HepG2 (cell line): Measurements from ENCODE around the gene FAM120B. TPM values are rescaled to one million over a fixed set of nuclear protein-coding genes. Genes with fewer than 3 reads are reported as not detected.

Source experiments
- FOSL1 ChIP-seq: sonication (generic); formaldehyde crosslinking; IDR thresholded peaks from 2 replicates; pipeline ENCODE4 v1.9.0; 2021; ENCODE audit warnings: missing genetic modification reagents, borderline replicate concordance
- IRX3 ChIP-seq: sonication (generic); formaldehyde crosslinking; IDR thresholded peaks from 2 replicates; pipeline ENCODE4 v1.8.1; 2023; ENCODE audit warnings: mild to moderate bottlenecking, low read depth, missing genetic modification reagents, borderline replicate concordance
- KDM4B ChIP-seq: sonication (generic); formaldehyde crosslinking; IDR thresholded peaks from 2 replicates; pipeline ENCODE4 v1.4.0; 2020; ENCODE audit warnings: missing genetic modification reagents
- NBN ChIP-seq: fragments of 450-650 bp; conservative IDR thresholded peaks from 2 replicates; pipeline ENCODE4 v1.6.1; 2017
- NR2C2 ChIP-seq: sonication (generic); formaldehyde crosslinking; IDR thresholded peaks from 2 replicates; pipeline ENCODE4 v1.4.0; 2020; ENCODE audit warnings: missing genetic modification reagents, mild to moderate bottlenecking, moderate library complexity, borderline replicate concordance
- RNF2 ChIP-seq: fragments of 450-650 bp; conservative IDR thresholded peaks from 2 replicates; pipeline ENCODE4 v1.6.1; 2016; ENCODE audit warnings: low read depth
- SAP130 ChIP-seq: IDR thresholded peaks from 2 replicates; pipeline ENCODE4 v1.6.1; 2016; ENCODE audit warnings: low read depth
- SETDB1 ChIP-seq: sonication (generic); formaldehyde crosslinking; IDR thresholded peaks from 2 replicates; pipeline ENCODE4 v1.5.1; 2020; ENCODE audit warnings: missing genetic modification reagents, mild to moderate bottlenecking, borderline replicate concordance
- SMAD9 ChIP-seq: sonication (generic); formaldehyde crosslinking; IDR thresholded peaks from 2 replicates; pipeline ENCODE4 v1.5.1; 2020; ENCODE audit warnings: mild to moderate bottlenecking, missing genetic modification reagents
- SNAI1 ChIP-seq: sonication (generic); formaldehyde crosslinking; IDR thresholded peaks from 2 replicates; pipeline ENCODE4 v1.5.0; 2020; ENCODE audit warnings: mild to moderate bottlenecking, missing genetic modification reagents, borderline replicate concordance
- SP1 ChIP-seq, 2 experiments: fragments of 450-650 bp in 1 of 2; sonication (generic) in 1 of 2; formaldehyde crosslinking in 1 of 2; IDR thresholded peaks; 2 replicates each; pipeline versions ENCODE4 v1.4.0 to v1.6.1; 2016 to 2020; ENCODE audit warnings: missing genetic modification reagents in 1 of 2
- TBX2 ChIP-seq: sonication (generic); formaldehyde crosslinking; IDR thresholded peaks from 2 replicates; pipeline ENCODE4 v1.5.0; 2020; ENCODE audit warnings: missing genetic modification reagents, mild to moderate bottlenecking, borderline replicate concordance
- TCF7 ChIP-seq: sonication (generic); IDR thresholded peaks from 2 replicates; pipeline ENCODE4 v1.6.1; 2016; ENCODE audit warnings: antibody characterized with exemption, low read depth
- TEAD3 ChIP-seq: optimal IDR thresholded peaks from 2 replicates; pipeline ENCODE3; 2016; ENCODE audit warnings: borderline replicate concordance
- ZSCAN22 ChIP-seq: sonication (generic); formaldehyde crosslinking; IDR thresholded peaks from 2 replicates; pipeline ENCODE4 v1.4.0; 2020; ENCODE audit warnings: mild to moderate bottlenecking, missing genetic modification reagents
- polyA plus RNA-seq, 8 experiments: library from polyadenylated mRNA; depleted of rRNA in 3 of 8; stranded (reverse) in 7 of 8; unstranded in 1 of 8; fragments of >200 nt; fragmentation: Illumina TruSeq in 4 of 8; extraction: Trizol in 4 of 8; gene quantifications; 2 replicates each; pipeline versions ENCODE4 v1.2.1 to v1.2.3, GENCODE V29; 2011 to 2016; ENCODE audit warnings: low read depth in 4 of 8, missing spikeins in 1 of 8, mixed read lengths in 1 of 8; ENCODE audit not compliant: insufficient read depth in 1 of 8
- total RNA-seq, 5 experiments: library from RNA; depleted of rRNA; stranded (reverse); fragments of >200 nt; fragmentation: Illumina TruSeq; extraction: Trizol; gene quantifications; 2 replicates each; pipeline ENCODE4 v1.2.3, GENCODE V29; 2016; ENCODE audit warnings: low read depth in 1 of 5
- TF ChIP-seq, protein P1 (sequence below): sonication (generic); formaldehyde crosslinking; IDR thresholded peaks from 2 replicates; pipeline ENCODE4 v1.5.0; 2020; ENCODE audit warnings: mild to moderate bottlenecking, missing genetic modification reagents, borderline replicate concordance
- TF ChIP-seq, protein P2 (sequence below): IDR thresholded peaks from 2 replicates; pipeline ENCODE4 v1.6.1; 2016; ENCODE audit warnings: mild to moderate bottlenecking, missing biosample characterization, missing genetic modification reagents
- TF ChIP-seq, protein P3 (sequence below): sonication (generic); formaldehyde crosslinking; IDR thresholded peaks from 2 replicates; pipeline ENCODE4 v1.5.1; 2020; ENCODE audit warnings: mild to moderate bottlenecking, missing genetic modification reagents, moderate library complexity
- TF ChIP-seq, protein P4 (sequence below): sonication (generic); formaldehyde crosslinking; IDR thresholded peaks from 2 replicates; pipeline ENCODE4 v1.5.0; 2020; ENCODE audit warnings: mild to moderate bottlenecking, low read depth, missing genetic modification reagents, borderline replicate concordance

The FAM120B gene
- total and polyA plus RNA-seq, 2 of the 13 experiments (the other 11 are each of a cell fraction or from before 2014, with no cell fraction given), result 9.2 to 10.7 TPM

DNA sequence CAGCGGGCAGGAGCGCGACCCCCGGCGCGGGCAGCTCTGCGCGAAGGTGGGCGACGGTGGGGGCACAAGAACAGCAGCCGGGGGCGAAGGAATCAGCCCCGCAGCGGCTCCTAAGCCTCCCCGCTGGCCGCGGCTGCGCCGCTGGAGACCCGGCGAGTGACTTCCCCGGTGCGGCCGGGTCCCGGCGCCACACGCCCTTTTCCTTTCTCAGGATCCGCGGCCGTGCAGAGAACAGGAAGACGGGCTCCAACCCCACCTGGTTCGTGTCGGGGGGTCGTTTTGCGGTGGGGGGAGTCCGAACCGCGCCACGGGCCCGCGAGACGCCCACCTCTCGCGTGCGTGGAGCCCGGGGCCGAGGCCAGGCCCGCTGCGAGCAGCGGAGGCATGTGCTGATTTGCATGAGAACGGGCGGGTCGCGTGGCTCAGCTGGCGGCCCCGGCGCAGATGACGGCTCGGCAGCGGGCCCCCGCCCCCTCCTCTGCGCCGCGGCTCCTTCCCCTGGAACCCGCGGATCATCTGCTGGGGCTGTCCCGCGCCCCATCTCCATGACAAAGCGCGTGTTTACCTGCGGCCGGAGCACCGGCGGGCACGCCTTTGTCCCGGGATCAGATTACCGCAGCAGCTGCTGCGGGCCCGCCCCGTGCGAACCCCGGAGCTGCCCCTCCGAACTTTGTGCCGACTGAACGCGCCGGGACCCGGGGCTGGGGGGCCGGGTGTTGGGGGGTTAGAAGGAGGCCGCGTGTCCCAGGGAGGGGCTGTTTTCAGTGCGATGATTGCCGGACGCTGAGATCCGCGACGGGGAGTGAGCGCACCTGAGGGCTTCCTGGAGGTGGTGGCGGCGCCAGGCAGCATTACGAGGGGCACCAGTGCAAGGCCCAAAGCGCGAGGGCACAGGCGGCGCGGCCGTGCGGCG, 10.8 kb upstream of the FAM120B start (continued):
- TF ChIP-seq, protein P1, sequence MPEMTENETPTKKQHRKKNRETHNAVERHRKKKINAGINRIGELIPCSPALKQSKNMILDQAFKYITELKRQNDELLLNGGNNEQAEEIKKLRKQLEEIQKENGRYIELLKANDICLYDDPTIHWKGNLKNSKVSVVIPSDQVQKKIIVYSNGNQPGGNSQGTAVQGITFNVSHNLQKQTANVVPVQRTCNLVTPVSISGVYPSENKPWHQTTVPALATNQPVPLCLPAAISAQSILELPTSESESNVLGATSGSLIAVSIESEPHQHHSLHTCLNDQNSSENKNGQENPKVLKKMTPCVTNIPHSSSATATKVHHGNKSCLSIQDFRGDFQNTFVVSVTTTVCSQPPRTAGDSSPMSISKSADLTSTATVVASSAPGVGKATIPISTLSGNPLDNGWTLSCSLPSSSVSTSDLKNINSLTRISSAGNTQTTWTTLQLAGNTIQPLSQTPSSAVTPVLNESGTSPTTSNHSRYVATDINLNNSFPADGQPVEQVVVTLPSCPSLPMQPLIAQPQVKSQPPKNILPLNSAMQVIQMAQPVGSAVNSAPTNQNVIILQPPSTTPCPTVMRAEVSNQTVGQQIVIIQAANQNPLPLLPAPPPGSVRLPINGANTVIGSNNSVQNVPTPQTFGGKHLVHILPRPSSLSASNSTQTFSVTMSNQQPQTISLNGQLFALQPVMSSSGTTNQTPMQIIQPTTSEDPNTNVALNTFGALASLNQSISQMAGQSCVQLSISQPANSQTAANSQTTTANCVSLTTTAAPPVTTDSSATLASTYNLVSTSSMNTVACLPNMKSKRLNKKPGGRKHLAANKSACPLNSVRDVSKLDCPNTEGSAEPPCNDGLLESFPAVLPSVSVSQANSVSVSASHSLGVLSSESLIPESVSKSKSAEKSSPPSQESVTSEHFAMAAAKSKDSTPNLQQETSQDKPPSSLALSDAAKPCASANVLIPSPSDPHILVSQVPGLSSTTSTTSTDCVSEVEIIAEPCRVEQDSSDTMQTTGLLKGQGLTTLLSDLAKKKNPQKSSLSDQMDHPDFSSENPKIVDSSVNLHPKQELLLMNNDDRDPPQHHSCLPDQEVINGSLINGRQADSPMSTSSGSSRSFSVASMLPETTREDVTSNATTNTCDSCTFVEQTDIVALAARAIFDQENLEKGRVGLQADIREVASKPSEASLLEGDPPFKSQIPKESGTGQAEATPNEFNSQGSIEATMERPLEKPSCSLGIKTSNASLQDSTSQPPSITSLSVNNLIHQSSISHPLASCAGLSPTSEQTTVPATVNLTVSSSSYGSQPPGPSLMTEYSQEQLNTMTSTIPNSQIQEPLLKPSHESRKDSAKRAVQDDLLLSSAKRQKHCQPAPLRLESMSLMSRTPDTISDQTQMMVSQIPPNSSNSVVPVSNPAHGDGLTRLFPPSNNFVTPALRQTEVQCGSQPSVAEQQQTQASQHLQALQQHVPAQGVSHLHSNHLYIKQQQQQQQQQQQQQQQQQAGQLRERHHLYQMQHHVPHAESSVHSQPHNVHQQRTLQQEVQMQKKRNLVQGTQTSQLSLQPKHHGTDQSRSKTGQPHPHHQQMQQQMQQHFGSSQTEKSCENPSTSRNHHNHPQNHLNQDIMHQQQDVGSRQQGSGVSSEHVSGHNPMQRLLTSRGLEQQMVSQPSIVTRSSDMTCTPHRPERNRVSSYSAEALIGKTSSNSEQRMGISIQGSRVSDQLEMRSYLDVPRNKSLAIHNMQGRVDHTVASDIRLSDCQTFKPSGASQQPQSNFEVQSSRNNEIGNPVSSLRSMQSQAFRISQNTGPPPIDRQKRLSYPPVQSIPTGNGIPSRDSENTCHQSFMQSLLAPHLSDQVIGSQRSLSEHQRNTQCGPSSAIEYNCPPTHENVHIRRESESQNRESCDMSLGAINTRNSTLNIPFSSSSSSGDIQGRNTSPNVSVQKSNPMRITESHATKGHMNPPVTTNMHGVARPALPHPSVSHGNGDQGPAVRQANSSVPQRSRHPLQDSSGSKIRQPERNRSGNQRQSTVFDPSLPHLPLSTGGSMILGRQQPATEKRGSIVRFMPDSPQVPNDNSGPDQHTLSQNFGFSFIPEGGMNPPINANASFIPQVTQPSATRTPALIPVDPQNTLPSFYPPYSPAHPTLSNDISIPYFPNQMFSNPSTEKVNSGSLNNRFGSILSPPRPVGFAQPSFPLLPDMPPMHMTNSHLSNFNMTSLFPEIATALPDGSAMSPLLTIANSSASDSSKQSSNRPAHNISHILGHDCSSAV (CRISPR knock-in tag), result no peak
- TF ChIP-seq SETDB1 (CRISPR knock-in tag) (no peak), SP1 (IDR thresholded peaks at IDR 0.05) (no peak), SP1 (CRISPR knock-in tag; IDR thresholded peaks at IDR 0.05) (no peak), FOSL1 (CRISPR knock-in tag) (no peak), KDM4B (CRISPR knock-in tag) (no peak), SAP130 (peak; percentile 58), TBX2 (CRISPR knock-in tag) (peak; percentile 76; the same call in 1 of the 2 replicates), NBN (no peak), RNF2 (peak; percentile 88; the same call in 1 of the 2 replicates), NR2C2 (no peak), TEAD3 (CRISPR knock-in tag) (no peak), SNAI1 (CRISPR knock-in tag) (no peak), ZSCAN22 (CRISPR knock-in tag) (no peak), SMAD9 (no peak), TCF7 (no peak), IRX3 (CRISPR knock-in tag) (no peak)
- TF ChIP-seq, protein P2, sequence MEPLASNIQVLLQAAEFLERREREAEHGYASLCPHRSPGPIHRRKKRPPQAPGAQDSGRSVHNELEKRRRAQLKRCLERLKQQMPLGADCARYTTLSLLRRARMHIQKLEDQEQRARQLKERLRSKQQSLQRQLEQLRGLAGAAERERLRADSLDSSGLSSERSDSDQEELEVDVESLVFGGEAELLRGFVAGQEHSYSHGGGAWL (CRISPR knock-in tag), result no peak; the same call in 1 of the 2 replicates
- TF ChIP-seq, protein P3, sequence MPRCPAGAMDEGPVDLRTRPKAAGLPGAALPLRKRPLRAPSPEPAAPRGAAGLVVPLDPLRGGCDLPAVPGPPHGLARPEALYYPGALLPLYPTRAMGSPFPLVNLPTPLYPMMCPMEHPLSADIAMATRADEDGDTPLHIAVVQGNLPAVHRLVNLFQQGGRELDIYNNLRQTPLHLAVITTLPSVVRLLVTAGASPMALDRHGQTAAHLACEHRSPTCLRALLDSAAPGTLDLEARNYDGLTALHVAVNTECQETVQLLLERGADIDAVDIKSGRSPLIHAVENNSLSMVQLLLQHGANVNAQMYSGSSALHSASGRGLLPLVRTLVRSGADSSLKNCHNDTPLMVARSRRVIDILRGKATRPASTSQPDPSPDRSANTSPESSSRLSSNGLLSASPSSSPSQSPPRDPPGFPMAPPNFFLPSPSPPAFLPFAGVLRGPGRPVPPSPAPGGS, result peak; percentile 21; the same call in 1 of the 2 replicates
- TF ChIP-seq, protein P4, sequence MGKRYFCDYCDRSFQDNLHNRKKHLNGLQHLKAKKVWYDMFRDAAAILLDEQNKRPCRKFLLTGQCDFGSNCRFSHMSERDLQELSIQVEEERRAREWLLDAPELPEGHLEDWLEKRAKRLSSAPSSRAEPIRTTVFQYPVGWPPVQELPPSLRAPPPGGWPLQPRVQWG (CRISPR knock-in tag), result no peak
